HTERT RPE-1 (cell line): ENCODE results near the gene NFATC3.

Source experiments
- in situ Hi-C: fragments of 300-500 bp; cut with MboI; formaldehyde crosslinking; loops from 4 replicates; pipeline ENCODE4 v1.14.3; 2020; ENCODE audit warnings: low sequenced_read_pairs

Gene NFATC3

DNA sequence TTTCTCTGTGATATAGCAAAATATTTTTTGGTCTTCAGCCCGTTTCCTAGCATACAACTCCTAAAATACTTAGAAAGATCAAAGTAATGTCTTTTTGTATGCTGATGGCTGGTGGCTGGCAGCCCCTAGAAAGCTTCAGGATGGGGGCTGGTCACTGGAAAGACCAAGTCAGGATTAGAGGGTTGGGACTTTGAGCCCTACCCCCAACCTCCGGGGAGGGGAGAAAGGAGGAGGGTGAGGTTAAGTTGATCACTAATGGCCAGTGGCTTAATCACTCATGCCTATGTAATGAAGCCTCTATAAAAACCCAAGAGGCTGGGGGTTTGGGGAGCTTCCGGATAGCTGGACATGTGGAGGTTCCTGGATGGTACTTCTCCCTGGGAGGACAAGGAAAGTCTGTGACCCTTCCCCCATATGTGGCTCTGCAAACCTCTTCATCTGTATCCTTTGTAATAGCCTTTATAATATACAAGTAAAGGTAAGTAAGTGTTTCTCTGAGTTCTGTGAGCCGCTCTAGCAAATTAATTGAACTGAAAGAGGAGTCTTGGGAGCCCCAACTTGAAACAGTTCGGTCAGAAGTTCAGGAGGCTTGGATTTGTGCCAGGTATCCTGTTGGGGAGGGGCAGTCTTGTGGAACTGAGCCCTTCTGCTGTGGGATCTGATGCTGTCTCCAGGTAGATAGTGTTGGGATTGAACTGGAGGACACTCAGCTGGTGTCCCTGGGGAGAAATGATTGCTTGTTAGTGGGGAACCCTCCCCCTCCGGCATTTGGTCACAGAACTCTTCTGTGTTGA is 182.6 kb downstream of the NFATC3 start:
- in situ Hi-C loops: no loop called here

- in situ Hi-C loops: no loop called here
Observed at GRCh38 chr16:68269793-68270192, 184.6 kb downstream of the NFATC3 start.

GRCh38 chr16:68270353-68270752 is 185.2 kb downstream of the NFATC3 start:
- in situ Hi-C loops: no loop called here

- in situ Hi-C loops: no loop called here
Observed at GRCh38 chr16:68272507-68273209, 187.5 kb downstream of the NFATC3 start.

DNA sequence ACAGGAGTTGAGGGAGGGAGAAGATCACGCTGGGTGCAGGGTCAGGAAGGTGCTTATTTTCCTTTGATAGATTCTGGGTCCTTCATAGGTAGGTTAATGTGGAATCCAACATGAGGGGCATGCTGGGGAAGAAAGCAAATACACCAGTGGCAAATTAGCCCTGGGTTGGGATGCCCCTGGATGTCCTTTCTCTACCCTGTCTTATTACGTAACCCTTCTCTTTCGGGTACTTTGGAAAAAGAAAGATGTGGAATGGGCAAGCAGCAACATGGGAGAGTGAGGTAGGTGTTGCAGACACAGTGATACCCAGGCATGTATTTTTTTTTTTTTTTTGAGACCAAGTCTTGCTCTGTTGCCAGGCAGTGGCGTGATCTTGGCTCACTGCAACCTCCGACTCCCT is 188.3 kb downstream of the NFATC3 start:
- in situ Hi-C loops: no loop called here

GRCh38 chr16:68273896-68274295 is 188.7 kb downstream of the NFATC3 start:
- in situ Hi-C loops: no loop called here

- in situ Hi-C loops: no loop called here
Observed at GRCh38 chr16:68274441-68274840, 189.3 kb downstream of the NFATC3 start.

DNA sequence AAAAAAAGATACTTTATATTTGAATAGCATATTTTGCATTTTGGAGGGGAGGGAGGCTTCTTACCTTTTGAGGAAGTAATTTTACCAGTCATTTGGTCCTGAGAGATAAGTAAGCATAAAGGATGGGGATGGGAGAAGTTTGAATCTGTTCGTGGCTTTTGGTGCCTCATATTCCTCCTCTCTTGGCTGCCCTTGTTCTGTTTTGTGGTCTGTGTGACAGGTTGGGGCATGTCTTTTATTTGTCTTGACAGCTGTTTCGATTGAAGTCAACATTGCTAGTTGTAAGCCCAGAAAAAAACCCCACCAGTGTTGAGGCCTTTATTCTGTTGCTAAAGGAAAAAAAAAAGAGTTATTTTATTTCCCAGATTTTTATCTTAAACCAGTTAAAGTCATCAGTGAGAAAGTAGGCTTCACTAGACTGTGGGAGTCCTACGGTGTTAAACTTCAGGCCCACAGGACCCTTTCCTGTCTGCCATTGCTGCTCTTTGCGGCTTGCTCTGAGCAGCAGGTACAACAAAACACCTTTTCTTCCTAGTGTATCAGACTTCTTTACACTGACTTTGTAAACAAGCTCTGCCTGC is 190.5 kb downstream of the NFATC3 start:
- in situ Hi-C loops: no loop called here

DNA sequence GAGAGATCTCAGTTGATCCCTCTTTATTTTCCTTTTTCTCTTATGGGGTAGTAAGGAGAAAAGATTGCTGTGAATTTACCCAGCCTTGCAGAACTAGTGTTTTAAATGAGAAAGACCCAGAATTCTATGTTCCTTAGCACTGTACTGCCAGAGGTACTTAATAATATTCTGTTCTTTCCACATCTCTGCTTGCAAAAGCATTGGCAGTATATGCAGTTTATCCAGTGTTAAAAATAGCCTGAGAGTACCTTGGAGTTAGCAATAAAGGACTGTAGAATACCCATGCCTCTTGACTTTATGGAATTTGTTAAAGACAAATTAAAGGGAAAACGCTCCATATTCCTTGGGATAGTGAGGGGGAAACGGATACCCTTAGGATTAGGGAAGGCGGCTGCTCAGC is 191.1 kb downstream of the NFATC3 start:
- in situ Hi-C loops: no loop called here
